Astrocyte (in vitro differentiated cells and primary cell): ENCODE results near the gene TENM4. TPM values are rescaled to one million over a fixed set of nuclear protein-coding genes. Genes with fewer than 3 reads are reported as not detected.

Experiments
- DNase-seq: peaks from one replicate; pipeline ENCODE4 v3.0.0-alpha.2; 2010; ENCODE audit warnings: low read depth
- FAIRE-seq: peaks from 2 replicates; lab custom pipeline; 2011; peaks lifted over from hg19 to GRCh38; lab: Jason Lieb, UNC
- H2AFZ ChIP-seq: 2 replicates; pipeline ENCODE4 v1.6.0; 2012; ENCODE audit warnings: low read depth, low read length, inconsistent platforms
- H3K27ac ChIP-seq: 2 replicates; pipeline ENCODE4 v1.5.1; 2011; ENCODE audit warnings: low read depth, low read length, inconsistent platforms
- H3K27me3 ChIP-seq: 2 replicates; pipeline ENCODE4 v1.6.0; 2011; ENCODE audit warnings: low read length, inconsistent platforms; ENCODE audit not compliant: insufficient read depth
- H3K36me3 ChIP-seq: 2 replicates; pipeline ENCODE4 v1.5.1; 2011; ENCODE audit warnings: low read length, inconsistent platforms; ENCODE audit not compliant: insufficient read depth
- H3K4me1 ChIP-seq: 2 replicates; pipeline ENCODE4 v1.5.1; 2011; ENCODE audit warnings: low read length, inconsistent platforms; ENCODE audit not compliant: insufficient read depth
- H3K4me2 ChIP-seq: 2 replicates; pipeline ENCODE4 v1.6.0; 2012; ENCODE audit warnings: low read length, inconsistent platforms
- H3K4me3 ChIP-seq: 2 replicates; pipeline ENCODE4 v1.5.1; 2011; ENCODE audit warnings: low read depth, mild to moderate bottlenecking, low read length, inconsistent platforms; ENCODE audit not compliant: insufficient read depth
- H3K79me2 ChIP-seq: 2 replicates; pipeline ENCODE4 v1.6.0; 2012; ENCODE audit warnings: mild to moderate bottlenecking, low read length, inconsistent platforms; ENCODE audit not compliant: insufficient read depth
- H3K9ac ChIP-seq: 2 replicates; pipeline ENCODE4 v1.6.0; 2012; ENCODE audit warnings: mild to moderate bottlenecking, low read length, inconsistent platforms
- H3K9me3 ChIP-seq: 2 replicates; pipeline ENCODE4 v1.5.1; 2012; ENCODE audit warnings: low read depth, mild to moderate bottlenecking, low read length, inconsistent platforms; ENCODE audit not compliant: insufficient read depth
- H4K20me1 ChIP-seq: 2 replicates; pipeline ENCODE4 v1.6.0; 2012; ENCODE audit warnings: low read length, inconsistent platforms; ENCODE audit not compliant: insufficient read depth
- H3K27ac Mint-ChIP-seq: one replicate; pipeline ENCODE4 v1.8.0; 2021; ENCODE audit warnings: mild to moderate bottlenecking, mixed read lengths; ENCODE audit not compliant: unreplicated experiment
- H3K27me3 Mint-ChIP-seq: one replicate; pipeline ENCODE4 v1.8.0; 2021; ENCODE audit warnings: low read depth, mixed read lengths; ENCODE audit not compliant: unreplicated experiment
- H3K36me3 Mint-ChIP-seq: one replicate; pipeline ENCODE4 v1.8.0; 2021; ENCODE audit warnings: low read depth, mixed read lengths; ENCODE audit not compliant: unreplicated experiment
- H3K4me1 Mint-ChIP-seq: one replicate; pipeline ENCODE4 v1.8.0; 2021; ENCODE audit warnings: low read depth, mixed read lengths; ENCODE audit not compliant: unreplicated experiment
- H3K4me3 Mint-ChIP-seq: one replicate; pipeline ENCODE4 v1.8.0; 2021; ENCODE audit warnings: mild to moderate bottlenecking, moderate library complexity, mixed read lengths; ENCODE audit not compliant: unreplicated experiment
- H3K9me3 Mint-ChIP-seq: one replicate; pipeline ENCODE4 v1.8.0; 2021; ENCODE audit warnings: mild to moderate bottlenecking, mixed read lengths; ENCODE audit not compliant: unreplicated experiment
- EZH2 ChIP-seq: IDR thresholded peaks from 2 replicates; pipeline ENCODE4 v1.6.1; 2012; ENCODE audit warnings: mild to moderate bottlenecking, low read length, inconsistent platforms; ENCODE audit not compliant: insufficient read depth
- total RNA-seq: library from RNA; stranded (reverse); gene quantifications from 2 replicates; pipeline ENCODE4 v1.2.1, GENCODE V29; 2021
- TF ChIP-seq, protein P1 (sequence below): IDR thresholded peaks from 2 replicates; pipeline ENCODE4 v1.5.1; 2011; ENCODE audit warnings: low read depth, mild to moderate bottlenecking, inconsistent platforms, low read length, moderate library complexity; ENCODE audit not compliant: insufficient read depth

Gene TENM4
- total RNA-seq, 1 donor from 2014 or later = 7.5 TPM

DNA sequence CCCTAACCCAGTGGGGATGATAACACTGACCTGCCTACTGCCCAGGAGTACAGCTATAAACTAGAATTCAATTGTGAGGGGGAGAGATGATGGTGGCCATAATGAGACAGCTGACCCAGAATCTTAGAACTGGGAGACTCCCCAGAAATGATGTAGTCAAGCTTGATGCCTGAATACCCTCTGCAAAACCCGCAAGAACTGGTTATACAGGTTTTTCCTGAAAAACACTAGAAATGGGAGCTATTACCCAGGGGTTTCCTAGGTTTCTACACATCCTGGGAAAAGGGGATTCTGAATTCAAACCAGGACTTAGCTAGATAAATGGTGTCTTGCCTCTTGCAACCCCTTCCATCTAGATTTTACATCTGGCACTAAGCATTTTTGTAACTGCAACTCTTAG lies 752.4 kb downstream of the TENM4 start:
- Mint-ChIP-seq H3K4me3 (no peak overlapping the region), H3K27ac (no peak overlapping the region), H3K9me3 (peaks cover 1% of the 10 kb centered on the region), H3K27me3 (peaks cover 17% of the 10 kb centered on the region), H3K36me3 (no peaks in the 10 kb centered on the region), H3K4me1 (peaks cover 1% of the 10 kb centered on the region)
- Histone ChIP-seq H3K27ac (no peak overlapping the region), H3K79me2 (no peaks in the 10 kb centered on the region), H3K4me3 (no peak overlapping the region), H4K20me1 (no peaks in the 10 kb centered on the region), H3K27me3 (no peaks in the 10 kb centered on the region), H3K9ac (no peak overlapping the region), H3K9me3 (no peaks in the 10 kb centered on the region), H2AFZ (no peak overlapping the region), H3K36me3 (no peaks in the 10 kb centered on the region), H3K4me2 (no peak overlapping the region), H3K4me1 (peaks cover 6% of the 10 kb centered on the region)
- DNase-seq = no peak
- FAIRE-seq = no peak
- TF ChIP-seq, protein P1, sequence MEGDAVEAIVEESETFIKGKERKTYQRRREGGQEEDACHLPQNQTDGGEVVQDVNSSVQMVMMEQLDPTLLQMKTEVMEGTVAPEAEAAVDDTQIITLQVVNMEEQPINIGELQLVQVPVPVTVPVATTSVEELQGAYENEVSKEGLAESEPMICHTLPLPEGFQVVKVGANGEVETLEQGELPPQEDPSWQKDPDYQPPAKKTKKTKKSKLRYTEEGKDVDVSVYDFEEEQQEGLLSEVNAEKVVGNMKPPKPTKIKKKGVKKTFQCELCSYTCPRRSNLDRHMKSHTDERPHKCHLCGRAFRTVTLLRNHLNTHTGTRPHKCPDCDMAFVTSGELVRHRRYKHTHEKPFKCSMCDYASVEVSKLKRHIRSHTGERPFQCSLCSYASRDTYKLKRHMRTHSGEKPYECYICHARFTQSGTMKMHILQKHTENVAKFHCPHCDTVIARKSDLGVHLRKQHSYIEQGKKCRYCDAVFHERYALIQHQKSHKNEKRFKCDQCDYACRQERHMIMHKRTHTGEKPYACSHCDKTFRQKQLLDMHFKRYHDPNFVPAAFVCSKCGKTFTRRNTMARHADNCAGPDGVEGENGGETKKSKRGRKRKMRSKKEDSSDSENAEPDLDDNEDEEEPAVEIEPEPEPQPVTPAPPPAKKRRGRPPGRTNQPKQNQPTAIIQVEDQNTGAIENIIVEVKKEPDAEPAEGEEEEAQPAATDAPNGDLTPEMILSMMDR = no peak
- TF ChIP-seq EZH2 = no peak

DNA sequence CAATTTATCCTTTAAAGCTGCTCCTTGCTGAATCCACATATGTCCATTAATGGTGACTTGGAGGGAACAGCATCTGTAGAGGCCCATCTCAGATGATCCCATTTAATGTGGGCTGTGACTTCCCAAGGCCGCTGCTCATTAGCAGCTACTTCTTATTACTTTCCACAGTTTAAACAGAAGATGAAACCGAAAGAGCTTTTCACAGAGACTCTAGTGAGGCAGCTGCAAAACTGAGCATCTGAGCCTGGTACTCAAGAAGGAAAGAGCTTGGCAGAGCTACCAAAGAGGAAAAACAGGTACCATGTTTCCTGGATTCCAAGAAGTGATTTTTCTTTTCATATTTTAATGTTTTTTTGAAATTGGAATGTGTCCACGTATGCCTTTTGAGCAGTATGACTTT lies 755.7 kb downstream of the TENM4 start:
- no peaks in the 10 kb centered on the region for H3K4me1 ChIP-seq

DNA sequence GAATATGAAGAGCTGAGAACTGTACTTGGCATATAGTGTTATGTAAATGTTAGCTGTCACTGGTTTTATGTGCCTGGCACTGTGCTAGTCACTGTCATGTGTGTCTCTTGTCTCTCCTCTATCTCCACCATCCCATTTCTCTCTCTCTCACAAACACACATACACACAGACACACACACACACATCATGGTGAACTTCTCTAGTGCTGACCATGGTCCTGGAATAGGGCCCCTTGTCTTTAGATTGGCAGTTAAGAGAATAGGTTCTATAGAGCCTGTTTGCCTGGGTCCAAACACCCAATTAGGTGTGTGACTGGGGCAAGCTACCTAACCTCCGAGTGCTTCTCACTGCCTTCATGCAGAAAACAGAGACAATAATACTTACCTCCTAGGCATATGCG lies 756.5 kb downstream of the TENM4 start:
- no peak overlapping the region for H3K4me3 ChIP-seq

More for the DNA sequence above, 755.7 kb downstream of the TENM4 start:
- no peak overlapping the region for H3K4me3 Mint-ChIP-seq
- Histone ChIP-seq H3K36me3 (no peaks in the 10 kb centered on the region), H3K27me3 (no peaks in the 10 kb centered on the region), H2AFZ (no peak overlapping the region), H3K9ac (no peak overlapping the region), H3K79me2 (no peaks in the 10 kb centered on the region), H3K27ac (no peak overlapping the region), H4K20me1 (no peaks in the 10 kb centered on the region), H3K4me2 (no peak overlapping the region), H3K4me3 (no peak overlapping the region), H3K9me3 (no peaks in the 10 kb centered on the region)
- no peaks in the 10 kb centered on the region for H3K36me3 Mint-ChIP-seq
- peaks cover 1% of the 10 kb centered on the region for H3K4me1 Mint-ChIP-seq
- H3K27me3 Mint-ChIP-seq = peaks cover 13% of the 10 kb centered on the region
- DNase-seq (no peak), FAIRE-seq (no peak)
- peaks cover 1% of the 10 kb centered on the region for H3K9me3 Mint-ChIP-seq
- TF ChIP-seq EZH2 = no peak
- TF ChIP-seq, protein P1 = no peak
- H3K27ac Mint-ChIP-seq = no peak overlapping the region

More for the DNA sequence above, 756.5 kb downstream of the TENM4 start:
- no peaks in the 10 kb centered on the region for H4K20me1 ChIP-seq
- H2AFZ ChIP-seq = no peak overlapping the region
- no peak overlapping the region for H3K9ac ChIP-seq
- H3K27ac Mint-ChIP-seq = no peak overlapping the region
- H3K36me3 Mint-ChIP-seq = no peaks in the 10 kb centered on the region
- no peaks in the 10 kb centered on the region for H3K36me3 ChIP-seq
- H3K9me3 Mint-ChIP-seq = peaks cover 1% of the 10 kb centered on the region
- H3K27ac ChIP-seq = no peak overlapping the region
- H3K4me3 Mint-ChIP-seq = no peak overlapping the region
- H3K4me2 ChIP-seq = no peak overlapping the region
- H3K79me2 ChIP-seq = no peaks in the 10 kb centered on the region
- H3K4me1 Mint-ChIP-seq = peaks cover 1% of the 10 kb centered on the region
- DNase-seq = no peak
- no peak for TF ChIP-seq EZH2
- TF ChIP-seq, protein P1 = no peak
- no peak for FAIRE-seq
- no peaks in the 10 kb centered on the region for H3K4me1 ChIP-seq
- H3K9me3 ChIP-seq = no peaks in the 10 kb centered on the region
- peaks cover 11% of the 10 kb centered on the region for H3K27me3 Mint-ChIP-seq
- no peaks in the 10 kb centered on the region for H3K27me3 ChIP-seq
